Ovary (tissue), 9 donors: ENCODE results near the gene APBB2. TPM values are rescaled to one million over a fixed set of nuclear protein-coding genes. Genes with fewer than 3 reads are reported as not detected.

Experiments used
- DNase-seq, 5 donors: peaks; one replicate each; pipeline ENCODE4 v3.0.0-alpha.2; 2019 to 2020
- H3K27ac ChIP-seq, 2 donors: fragments of 200-600 bp; one replicate each; pipeline versions ENCODE4 v1.5.1 to v1.8.0; 2019 to 2022
- H3K27me3 ChIP-seq: fragments of 200-600 bp; one replicate; pipeline ENCODE4 v1.8.0; 2022
- H3K36me3 ChIP-seq: fragments of 200-600 bp; sonication (generic); one replicate; pipeline ENCODE4 v1.5.1; 2019
- H3K4me1 ChIP-seq: one replicate; pipeline ENCODE4 v1.8.1; 2013; ENCODE audit warnings: mild to moderate bottlenecking, moderate library complexity; ENCODE audit not compliant: insufficient read depth
- H3K4me3 ChIP-seq: fragments of 200-600 bp; sonication (generic); one replicate; pipeline ENCODE4 v1.5.1; 2017
- H3K9me3 ChIP-seq, 2 donors: fragments of 200-600 bp in 1 of 2; sonication (generic) in 1 of 2; one replicate each; pipeline versions ENCODE4 v1.5.1 to v1.8.1; 2013 to 2019; ENCODE audit warnings: mild to moderate bottlenecking in 1 of 2, moderate library complexity in 1 of 2
- CTCF ChIP-seq, 3 donors: fragments of 450-650 bp in 2 of 3; fragments of 200-600 bp in 1 of 3; IDR thresholded peaks; one replicate each; pipeline versions ENCODE4 v1.5.1 to v1.8.0; 2016 to 2022; ENCODE audit warnings: antibody characterized with exemption in 3 of 3, mild to moderate bottlenecking in 1 of 3
- EP300 ChIP-seq: sonication (generic); formaldehyde crosslinking; IDR thresholded peaks from one replicate; pipeline ENCODE4 v1.6.1; 2017; ENCODE audit warnings: antibody characterized with exemption
- POLR2A ChIP-seq: fragments of 450-650 bp; IDR thresholded peaks from one replicate; pipeline ENCODE4 v1.6.1; 2017; ENCODE audit warnings: antibody characterized with exemption, mild to moderate bottlenecking, moderate library complexity
- WGBS, 3 donors: extraction: QIAGEN DNeasy Blood & Tissue Kit in 1 of 3; methylation state at CpG; one replicate each; pipeline versions ENCODE4 v1.1.5 to v1.1.7; 2013 to 2017; 5-methylcytosine and 5-hydroxymethylcytosine counted together
- intact Hi-C, 4 donors: fragments of 100-400 bp; cut with DNase I; formaldehyde crosslinking; loops; one replicate each; pipeline versions ENCODE4 v1.11.0 to v1.15.1; 2022 to 2023
- polyA plus RNA-seq, 2 donors: library from polyadenylated mRNA; stranded (reverse); fragments of 200-250 nt in 1 of 2; fragments of 350-450 nt in 1 of 2; fragmentation: Illumina TruSeq in 1 of 2; extraction: RNeasy Lipid Tissue Mini Kit (QIAGEN cat#74804) in 1 of 2; gene quantifications; one replicate each; pipeline ENCODE4 v1.2.3, GENCODE V29; 2013 to 2014
- total RNA-seq, 7 donors: library from RNA; depleted of rRNA in 2 of 7; stranded (reverse); fragments of >200 nt in 2 of 7; fragmentation: NEBNext Ultra II Directional in 3 of 7; extraction: Animal tissue kit (Norgen Biotek cat#: 25700) in 3 of 7; gene quantifications; one replicate each; pipeline versions ENCODE4 v1.1.0 to v1.2.4, GENCODE V29; 2016 to 2023
- donor health status: DM: no; HTN: no; CAD: no; lungs with moderate emphysema.
- donor health status: DM: no; HTN: no; CAD: no.
- donor health status: Bipolar disorder and iron deficiency.
- donor health status: DM: yes; HTN: yes; CAD: no.
- donor health status: DM: no; HTN: no; CAD: no.
- donor health status: DM: yes; HTN: yes; CAD: no.

The APBB2 gene
- total and polyA plus RNA-seq, 9 donors = 30.9 to 163 (median 80.1) TPM

- TF ChIP-seq CTCF (IDR thresholded peaks at IDR 0.05) = no peak
- TF ChIP-seq POLR2A = no peak
- TF ChIP-seq EP300 = no peak
- 81 to 87% (median 86%) methylated on average over 14 of the region's 14 CpGs for WGBS, 3 donors
- Histone ChIP-seq H3K9me3 (no peaks in the 10 kb centered on the region), H3K27me3 (no peaks in the 10 kb centered on the region), H3K4me3 (no peak overlapping the region), H3K4me1 (peaks cover 23% of the 10 kb centered on the region), H3K27ac (peak overlapping the region in 1 of 2 donors; percentile 11), H3K36me3 (no peaks in the 10 kb centered on the region)
- intact Hi-C loops = loop anchor here in 1 of 4 donors (10.0 kb wide), 1 partner anchor 48 kb away; no protein-coding TSS in a partner anchor
- DNase-seq = no peak
Measured at GRCh38 chr4:41146716-41147506, 67.4 kb downstream of the APBB2 start.

GRCh38 chr4:41146196-41146595 lies 68.1 kb downstream of the APBB2 start:
- DNase-seq = no peak
- intact Hi-C loops = loop anchor here in 1 of 4 donors (10.0 kb wide), 1 partner anchor 49 kb away; no protein-coding TSS in a partner anchor
- TF ChIP-seq CTCF (IDR thresholded peaks at IDR 0.05) = no peak
- TF ChIP-seq POLR2A = no peak
- TF ChIP-seq EP300 = no peak
- Histone ChIP-seq H3K27me3 (no peaks in the 10 kb centered on the region), H3K4me3 (no peak overlapping the region), H3K27ac (no peak overlapping the region), H3K9me3 (no peaks in the 10 kb centered on the region), H3K4me1 (peaks cover 27% of the 10 kb centered on the region), H3K36me3 (no peaks in the 10 kb centered on the region)
- 90 to 94% (median 92%) methylated on average over 5 of the region's 5 CpGs for WGBS, 3 donors

- no peaks in the 10 kb centered on the region for H3K9me3 ChIP-seq
- no peak for DNase-seq
- H3K36me3 ChIP-seq = no peaks in the 10 kb centered on the region
- peak overlapping the region in 1 of 2 donors; percentile 71 for H3K27ac ChIP-seq
- H3K4me3 ChIP-seq = no peak overlapping the region
- 71 to 84% (median 82%) methylated on average over 3 of the region's 3 CpGs for WGBS, 3 donors
- TF ChIP-seq CTCF (IDR thresholded peaks at IDR 0.05) = no peak
- TF ChIP-seq POLR2A = no peak
- TF ChIP-seq EP300 = no peak
- peaks cover 25% of the 10 kb centered on the region for H3K4me1 ChIP-seq
- H3K27me3 ChIP-seq = no peaks in the 10 kb centered on the region
- intact Hi-C loops = loop anchor here in 1 of 4 donors (10.0 kb wide), 1 partner anchor 49 kb away; no protein-coding TSS in a partner anchor
Measured at GRCh38 chr4:41145571-41146078, 68.7 kb downstream of the APBB2 start.

GRCh38 chr4:41144812-41145211 lies 69.5 kb downstream of the APBB2 start:
- intact Hi-C loops = loop anchor here in 1 of 4 donors (10.0 kb wide), 1 partner anchor 50 kb away; no protein-coding TSS in a partner anchor
- Histone ChIP-seq H3K27me3 (no peaks in the 10 kb centered on the region), H3K36me3 (no peaks in the 10 kb centered on the region), H3K4me3 (no peak overlapping the region), H3K4me1 (peaks cover 26% of the 10 kb centered on the region), H3K27ac (peak overlapping the region in 1 of 2 donors; percentile 71), H3K9me3 (no peaks in the 10 kb centered on the region)
- no peak for DNase-seq
- WGBS, 3 donors = 45 to 61% (median 46%) methylated on average over 5 of the region's 5 CpGs
- TF ChIP-seq CTCF (IDR thresholded peaks at IDR 0.05) (no peak), EP300 (no peak), POLR2A (no peak)
